ENCODE measurements around the gene ASTN2.
"Not testable (repeated sequence)": the region's sequence is repeated elsewhere in the genome, so short reads cannot be mapped to it uniquely, and the experiment has no call there.

The ASTN2 gene

GRCh38 chr9:116842658-116843057 is 572.2 kb downstream of the ASTN2 start:
- Histone ChIP-seq H3K27ac (no peak overlapping the region), H3K4me3 (no peak overlapping the region)
- no peak for DNase-seq (ENCODE audit: low spot score)
- no peak for TF ChIP-seq CTCF (IDR thresholded peaks at IDR 0.05)

GRCh38 chr9:116838468-116838867 is 576.4 kb downstream of the ASTN2 start:
- H3K27ac ChIP-seq; H3K4me3 ChIP-seq; DNase-seq (ENCODE audit: low spot score): not testable (repeated sequence)

GRCh38 chr9:116837018-116837989 is 577.6 kb downstream of the ASTN2 start:
- no peak overlapping the region for H3K27ac ChIP-seq
- H3K4me3 ChIP-seq = no peak overlapping the region
- no peak for TF ChIP-seq CTCF (IDR thresholded peaks at IDR 0.05)
- no peak for DNase-seq (ENCODE audit: low spot score)

DNA sequence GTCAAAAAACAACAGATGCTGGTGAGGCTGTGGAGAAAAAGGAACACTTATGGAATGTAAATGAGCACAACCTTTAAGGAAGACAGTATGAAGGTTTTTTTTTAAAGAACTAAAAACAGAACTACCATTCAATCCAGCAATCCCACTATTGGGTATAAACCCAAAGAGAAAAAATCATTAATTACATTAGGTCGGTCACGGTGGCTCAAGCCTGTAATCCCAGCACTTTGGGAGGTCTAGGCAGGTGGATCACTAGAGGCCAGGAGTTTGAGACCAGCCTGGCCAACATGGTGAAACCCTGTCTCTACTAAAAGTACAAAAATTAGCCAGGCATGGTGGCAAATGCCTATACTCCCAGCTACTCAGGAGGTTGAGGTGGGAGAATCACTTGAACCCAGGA is 584.5 kb downstream of the ASTN2 start:
- not testable (repeated sequence) for DNase-seq (ENCODE audit: low spot score); H3K4me3 ChIP-seq; H3K27ac ChIP-seq

DNA sequence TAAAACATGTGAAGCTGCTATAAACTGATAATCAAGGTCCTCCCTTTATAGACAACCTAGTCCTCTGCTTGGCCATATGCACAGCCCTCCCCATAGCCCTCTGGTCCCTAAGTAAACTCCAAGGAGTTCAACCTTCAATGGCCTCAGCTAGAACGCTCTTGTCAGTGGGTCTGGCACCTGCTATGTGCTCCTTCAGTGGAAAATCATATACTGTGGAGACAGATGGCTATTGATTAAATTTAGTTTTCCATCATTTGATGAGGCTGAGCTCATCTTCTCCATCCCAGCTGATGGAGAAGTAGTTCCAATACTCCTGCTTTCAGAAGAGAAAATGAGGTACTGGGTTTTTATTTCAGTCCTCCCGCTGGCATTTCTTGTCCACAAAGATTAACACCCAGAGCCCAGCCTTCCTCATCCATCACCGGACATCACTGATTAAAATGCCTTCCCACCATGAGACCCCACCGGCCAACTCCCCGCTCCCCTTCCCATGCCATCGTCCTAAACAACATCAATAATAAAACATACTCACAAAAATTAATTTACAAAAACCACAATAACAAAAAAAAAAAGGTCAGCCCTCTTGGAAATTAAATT is 593.1 kb downstream of the ASTN2 start:
- Histone ChIP-seq H3K4me3 (no peak overlapping the region), H3K27ac (no peak overlapping the region)
- no peak for TF ChIP-seq CTCF (IDR thresholded peaks at IDR 0.05)
- DNase-seq (ENCODE audit: low spot score) = no peak

DNA sequence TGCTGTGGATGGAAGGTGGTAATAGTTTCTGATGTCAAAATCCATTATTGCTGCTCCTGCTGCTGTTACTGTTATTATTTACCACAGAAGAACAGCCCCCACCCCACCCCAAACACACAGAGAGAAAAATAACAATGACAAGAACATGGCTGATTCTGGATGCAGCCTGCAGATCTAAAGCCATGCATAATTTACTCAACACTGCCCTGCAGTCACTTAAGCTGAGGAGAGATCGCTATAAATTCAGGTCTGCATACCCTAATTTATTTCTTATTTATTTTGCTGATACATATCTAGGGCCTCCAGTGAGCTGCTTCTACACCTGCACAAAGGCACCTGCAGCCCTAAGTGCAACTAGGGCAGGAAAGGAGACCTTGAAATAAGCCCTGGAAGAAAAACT is 595.7 kb downstream of the ASTN2 start:
- no peak overlapping the region for H3K27ac ChIP-seq
- H3K4me3 ChIP-seq = no peak overlapping the region
- TF ChIP-seq CTCF (IDR thresholded peaks at IDR 0.05) = no peak
- no peak for DNase-seq (ENCODE audit: low spot score)

- Histone ChIP-seq H3K4me3 (no peak overlapping the region), H3K27ac (no peak overlapping the region)
- no peak for TF ChIP-seq CTCF (IDR thresholded peaks at IDR 0.05)
- DNase-seq (ENCODE audit: low spot score) = no peak
Observed at GRCh38 chr9:116817762-116818161, 597.1 kb downstream of the ASTN2 start.

- no peak for DNase-seq (ENCODE audit: low spot score)
- Histone ChIP-seq H3K27ac (no peak overlapping the region), H3K4me3 (no peak overlapping the region)
- TF ChIP-seq CTCF (IDR thresholded peaks at IDR 0.05) = no peak
Observed at GRCh38 chr9:116816484-116816883, 598.4 kb downstream of the ASTN2 start.
